ENCODE data around the gene UQCC5. TPM values are rescaled to one million over a fixed set of nuclear protein-coding genes. Genes with fewer than 3 reads are reported as not detected.
A peak's percentile ranks its signal among the peaks of the same experiment; 100 is the strongest.

The UQCC5 gene
- total and polyA plus RNA-seq, 8 donors: 1.3 to 58.5 (median 24.0) TPM; not detected in 2

- Histone ChIP-seq H3K4me3 (peak overlapping the region; percentile 21 to 38 (median 32)), H3K9me3 (no peaks in the 10 kb centered on the region), H3K27ac (peak overlapping the region in 4 of 5 donors; percentile 54 to 79 (median 72)), H3K4me1 (peaks cover 0 to 73% (median 17%) of the 10 kb centered on the region in 4 donors), H3K36me3 (peaks cover 24 to 31% (median 28%) of the 10 kb centered on the region in 4 donors), H3K27me3 (no peaks in the 10 kb centered on the region)
- DNase-seq: no peak
- intact Hi-C loops (cut with DNase I; ENCODE audit: low total_unique reads): no loop called here
- TF ChIP-seq POLR2AphosphoS5 (IDR thresholded peaks at IDR 0.05): peak in 1 of 3 donors; percentile 43
- no peak for TF ChIP-seq POLR2A (IDR thresholded peaks at IDR 0.05)
- no peak for TF ChIP-seq EP300 (IDR thresholded peaks at IDR 0.05)
- WGBS, 5 donors: 61 to 73% (median 66%) methylated on average over 10 to 16 of the region's 16 CpGs
These were observed 40.4 kb upstream of the UQCC5 start for GRCh38 chr3:52495777-52496602.

GRCh38 chr3:52498137-52499054 is 38.0 kb upstream of the UQCC5 start:
- 61 to 77% (median 69%) methylated on average over 21 to 24 of the region's 24 CpGs for WGBS, 5 donors
- Histone ChIP-seq H3K36me3 (peaks cover under 1 to 7% (median 5%) of the 10 kb centered on the region in 4 donors), H3K4me3 (no peak overlapping the region), H3K9me3 (no peaks in the 10 kb centered on the region), H3K27me3 (no peaks in the 10 kb centered on the region), H3K27ac (peak overlapping the region in 2 of 5 donors; percentile 32 to 64), H3K4me1 (peaks cover 0 to 53% (median 15%) of the 10 kb centered on the region in 4 donors)
- peak in 1 of 2 donors; percentile 48 for DNase-seq
- intact Hi-C loops (cut with DNase I; ENCODE audit: low total_unique reads): no loop called here
- no peak for TF ChIP-seq POLR2AphosphoS5 (IDR thresholded peaks at IDR 0.05)

- intact Hi-C loops (cut with DNase I; ENCODE audit: low total_unique reads): no loop called here
- Histone ChIP-seq H3K9me3 (no peaks in the 10 kb centered on the region), H3K4me1 (peaks cover 0 to 26% (median 3%) of the 10 kb centered on the region in 4 donors), H3K4me3 (no peak overlapping the region), H3K27me3 (no peaks in the 10 kb centered on the region), H3K27ac (no peak overlapping the region), H3K36me3 (peaks cover 0 to 17% (median 0%) of the 10 kb centered on the region in 4 donors)
- DNase-seq: no peak
- 60 to 80% (median 69%) methylated on average over 5 to 11 of the region's 11 CpGs for WGBS, 5 donors
- TF ChIP-seq POLR2AphosphoS5 (IDR thresholded peaks at IDR 0.05) (no peak), POLR2A (IDR thresholded peaks at IDR 0.05) (no peak), CTCF (IDR thresholded peaks at IDR 0.05) (no peak), EP300 (IDR thresholded peaks at IDR 0.05) (no peak)
These were observed 35.4 kb upstream of the UQCC5 start for GRCh38 chr3:52501046-52501445.

GRCh38 chr3:52502001-52502400 is 34.4 kb upstream of the UQCC5 start:
- H3K4me3 ChIP-seq: no peak overlapping the region
- H3K27me3 ChIP-seq: no peaks in the 10 kb centered on the region
- intact Hi-C loops (cut with DNase I; ENCODE audit: low total_unique reads): no loop called here
- no peak for DNase-seq
- H3K27ac ChIP-seq: no peak overlapping the region
- H3K9me3 ChIP-seq: no peaks in the 10 kb centered on the region
- peaks cover 0 to 24% (median 2%) of the 10 kb centered on the region in 4 donors for H3K36me3 ChIP-seq
- H3K4me1 ChIP-seq: peaks cover 0 to 20% (median 3%) of the 10 kb centered on the region in 4 donors
- WGBS, 5 donors: 84 to 90% (median 86%) methylated on average over 11 of the region's 11 CpGs
- no peak for TF ChIP-seq EP300 (IDR thresholded peaks at IDR 0.05)
- no peak for TF ChIP-seq POLR2AphosphoS5 (IDR thresholded peaks at IDR 0.05)
- TF ChIP-seq CTCF (IDR thresholded peaks at IDR 0.05): no peak
- no peak for TF ChIP-seq POLR2A (IDR thresholded peaks at IDR 0.05)

GRCh38 chr3:52502808-52503350 is 33.5 kb upstream of the UQCC5 start:
- Histone ChIP-seq H3K27me3 (no peaks in the 10 kb centered on the region), H3K9me3 (no peaks in the 10 kb centered on the region), H3K4me1 (peaks cover 0 to 16% (median 3%) of the 10 kb centered on the region in 4 donors), H3K4me3 (no peak overlapping the region), H3K36me3 (peaks cover 0 to 31% (median 4%) of the 10 kb centered on the region in 4 donors), H3K27ac (no peak overlapping the region)
- 91 to 98% (median 96%) methylated on average over 7 to 11 of the region's 11 CpGs; no CpG with 5 or more reads in 1 of the 5 donors for WGBS, 5 donors
- intact Hi-C loops (cut with DNase I; ENCODE audit: low total_unique reads): no loop called here
- DNase-seq: no peak
- TF ChIP-seq POLR2A (IDR thresholded peaks at IDR 0.05): no peak

Measured in stomach (tissue), 9 donors.